HTR-8/SVneo (cell line): ENCODE data around the gene CCL14.
"Not testable (repeated sequence)": the region's sequence is repeated elsewhere in the genome, so short reads cannot be mapped to it uniquely, and the experiment has no call there.

Experiments used
- DNase-seq: peaks from one replicate; pipeline ENCODE4 v3.0.0; 2011; ENCODE audit warnings: low spot score, mixed read lengths; ENCODE audit not compliant: insufficient read length
- FAIRE-seq: peaks from 2 replicates; lab custom pipeline; 2011; peaks lifted over from hg19 to GRCh38; lab: Jason Lieb, UNC

Gene CCL14

GRCh38 chr17:35995346-35995745, 8.8 kb upstream of the CCL14 start:
- not testable (repeated sequence) for DNase-seq, FAIRE-seq

GRCh38 chr17:35991075-35991474, 4.5 kb upstream of the CCL14 start:
- DNase-seq (no peak), FAIRE-seq (no peak)

- FAIRE-seq (no peak), DNase-seq (no peak)
Measured at GRCh38 chr17:35988164-35988563, 1.6 kb upstream of the CCL14 start.

GRCh38 chr17:35984140-35984539, 2.4 kb downstream of the CCL14 start:
- no peak for FAIRE-seq

GRCh38 chr17:35982409-35983191, 3.9 kb downstream of the CCL14 start:
- FAIRE-seq (no peak), DNase-seq (no peak)

More at GRCh38 chr17:35984140-35984539, 2.4 kb downstream of the CCL14 start:
- no peak for DNase-seq

- no peak for DNase-seq
- no peak for FAIRE-seq
Measured at GRCh38 chr17:35981908-35982330, 4.6 kb downstream of the CCL14 start.

- DNase-seq (no peak), FAIRE-seq (no peak)
Measured at GRCh38 chr17:35981246-35981645, 5.3 kb downstream of the CCL14 start, which contains the start of gene CCL16. TSS of gene CCL16 (minus strand) at chr17:35981497. CDS start at chr17:35981420, 77 bp downstream.

GRCh38 chr17:35978346-35978745, 8.2 kb downstream of the CCL14 start:
- DNase-seq: no peak
- no peak for FAIRE-seq

- DNase-seq: no peak
- no peak for FAIRE-seq
Measured at GRCh38 chr17:35977509-35977908, 9.0 kb downstream of the CCL14 start.

GRCh38 chr17:35973333-35974260, 12.9 kb downstream of the CCL14 start:
- FAIRE-seq (no peak), DNase-seq (no peak)

- no peak for DNase-seq
- no peak for FAIRE-seq
Measured at GRCh38 chr17:35972945-35973332, 13.6 kb downstream of the CCL14 start.

- no peak for FAIRE-seq
Measured at GRCh38 chr17:35972535-35972934, 14.0 kb downstream of the CCL14 start.

GRCh38 chr17:35972066-35972465, 14.5 kb downstream of the CCL14 start:
- FAIRE-seq (no peak), DNase-seq (no peak)

More at GRCh38 chr17:35972535-35972934, 14.0 kb downstream of the CCL14 start:
- no peak for DNase-seq

- DNase-seq (peak; percentile 82), FAIRE-seq (no peak)
Measured at GRCh38 chr17:35969558-35970380, 16.8 kb downstream of the CCL14 start.

GRCh38 chr17:35968520-35969054, 17.9 kb downstream of the CCL14 start:
- FAIRE-seq: no peak
- DNase-seq: no peak

- DNase-seq (no peak), FAIRE-seq (no peak)
Measured at GRCh38 chr17:35965272-35965671, 21.3 kb downstream of the CCL14 start.

- FAIRE-seq: no peak
Measured at GRCh38 chr17:35963663-35964062, 22.9 kb downstream of the CCL14 start.

GRCh38 chr17:35953720-35954119, 32.8 kb downstream of the CCL14 start:
- DNase-seq (no peak), FAIRE-seq (no peak)

More at GRCh38 chr17:35963663-35964062, 22.9 kb downstream of the CCL14 start:
- no peak for DNase-seq

GRCh38 chr17:35949401-35949800, 37.1 kb downstream of the CCL14 start:
- no peak for FAIRE-seq
- DNase-seq: no peak

GRCh38 chr17:35948092-35948491, 38.4 kb downstream of the CCL14 start:
- DNase-seq: no peak
- FAIRE-seq: no peak
